ENCODE measurements around the gene FAM219A. TPM values are rescaled to one million over a fixed set of nuclear protein-coding genes. Genes with fewer than 3 reads are reported as not detected.
"Not testable (repeated sequence)": the region's sequence is repeated elsewhere in the genome, so short reads cannot be mapped to it uniquely, and the experiment has no call there.

FAM219A gene
- polyA plus RNA-seq, 3 donors from 2014 or later = 0.25 to 2.6 (median 1.6) TPM

DNA sequence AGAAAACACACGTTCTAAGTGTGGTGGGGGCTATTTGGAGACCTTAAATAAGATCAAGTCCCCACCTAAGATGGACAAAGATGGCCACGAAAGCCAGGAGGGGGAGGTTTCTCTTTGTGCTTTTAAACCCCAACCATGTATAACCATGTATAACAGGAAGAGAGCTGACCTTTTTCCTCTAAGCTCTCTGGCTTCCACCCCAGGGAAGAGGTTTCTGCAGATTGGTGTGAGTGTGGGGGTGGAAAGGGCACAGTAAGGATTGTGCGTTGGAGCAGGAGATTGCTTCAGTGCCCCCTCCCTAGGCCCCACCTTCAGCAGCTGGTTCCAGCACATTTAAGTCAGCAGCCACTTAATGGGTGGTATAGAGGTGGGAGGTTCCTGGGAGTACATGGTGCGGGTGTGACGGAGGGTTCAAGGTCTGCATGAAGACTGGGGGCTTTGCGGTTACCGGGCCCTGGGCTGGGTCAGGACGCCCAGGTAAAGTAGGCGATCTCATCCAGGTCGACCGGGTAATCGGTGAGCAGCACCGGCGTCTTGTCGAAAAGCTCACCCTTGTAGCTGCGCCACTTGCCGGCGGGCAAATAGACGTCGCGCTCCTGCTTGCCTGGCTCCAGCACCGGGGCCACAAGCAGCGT lies 87.9 kb downstream of the FAM219A start:
- H3K27ac Mint-ChIP-seq = no peak overlapping the region
- peaks cover 0 to under 1% (median 0%) of the 10 kb centered on the region in 3 donors for H3K27me3 Mint-ChIP-seq (ENCODE audit: low read depth in 3 of 3)
- DNase-seq = no peak
- H3K4me3 Mint-ChIP-seq = peak overlapping the region in 3 of 5 donors; percentile 10 to 67 (median 62)
- H3K36me3 Mint-ChIP-seq = peaks cover 0 to 10% (median 9%) of the 10 kb centered on the region in 3 donors
- H3K4me1 Mint-ChIP-seq = peaks cover 4 to 5% of the 10 kb centered on the region in 2 donors
- H3K9me3 Mint-ChIP-seq = no peaks in the 10 kb centered on the region

DNA sequence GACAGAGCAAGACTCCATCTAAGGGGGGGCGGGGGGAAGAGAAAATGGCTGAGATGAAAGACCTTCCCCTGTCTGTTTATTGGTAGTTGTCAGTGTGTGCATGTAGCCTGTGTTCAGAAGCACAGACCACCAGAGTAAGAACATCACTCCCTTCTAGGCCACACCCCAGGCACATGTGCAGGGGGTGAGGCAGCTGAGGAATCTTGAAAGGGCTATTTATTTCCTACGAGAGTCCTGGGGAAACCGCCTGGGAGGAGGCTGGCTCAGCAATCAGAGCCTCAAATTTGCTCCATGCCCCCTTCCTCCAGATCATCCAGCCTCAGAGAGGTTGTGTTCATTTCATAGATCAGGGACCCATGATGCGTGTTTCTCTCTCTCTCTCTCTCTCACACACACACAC lies 88.7 kb downstream of the FAM219A start:
- peaks cover 0 to 1% of the 10 kb centered on the region in 2 donors for H3K4me1 Mint-ChIP-seq
- peak overlapping the region in 1 of 6 donors; percentile 8 for H3K27ac Mint-ChIP-seq
- no peak overlapping the region for H3K4me3 Mint-ChIP-seq
- DNase-seq = no peak
- peaks cover 0 to 10% (median 9%) of the 10 kb centered on the region in 3 donors for H3K36me3 Mint-ChIP-seq
- peaks cover 0 to 1% (median 0%) of the 10 kb centered on the region in 3 donors for H3K27me3 Mint-ChIP-seq (ENCODE audit: low read depth in 3 of 3)
- H3K9me3 Mint-ChIP-seq = no peaks in the 10 kb centered on the region

DNA sequence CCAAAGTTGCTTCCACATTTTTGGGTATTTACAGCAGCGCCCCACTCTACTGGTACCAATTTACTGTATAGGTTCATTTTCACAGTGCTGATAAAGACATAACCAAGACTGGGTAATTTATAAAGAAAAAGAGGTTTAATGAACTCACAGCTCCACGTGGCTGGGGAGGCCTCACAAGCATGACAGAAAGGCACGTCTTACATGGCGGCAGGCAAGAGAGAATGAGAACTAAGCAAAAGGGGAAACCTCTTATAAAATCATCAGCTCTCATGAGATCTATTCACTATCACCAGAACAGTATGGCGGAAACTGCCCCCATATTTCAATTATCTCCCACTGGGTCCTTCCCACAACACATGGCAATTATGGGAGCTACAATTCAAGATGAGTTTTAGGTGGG lies 89.6 kb downstream of the FAM219A start:
- H3K4me3 Mint-ChIP-seq; H3K27ac Mint-ChIP-seq; H3K27me3 Mint-ChIP-seq (ENCODE audit: low read depth in 3 of 3); H3K9me3 Mint-ChIP-seq; H3K4me1 Mint-ChIP-seq; DNase-seq: not testable (repeated sequence)
- peaks cover 0 to 13% (median 13%) of the 10 kb centered on the region in 3 donors for H3K36me3 Mint-ChIP-seq

DNA sequence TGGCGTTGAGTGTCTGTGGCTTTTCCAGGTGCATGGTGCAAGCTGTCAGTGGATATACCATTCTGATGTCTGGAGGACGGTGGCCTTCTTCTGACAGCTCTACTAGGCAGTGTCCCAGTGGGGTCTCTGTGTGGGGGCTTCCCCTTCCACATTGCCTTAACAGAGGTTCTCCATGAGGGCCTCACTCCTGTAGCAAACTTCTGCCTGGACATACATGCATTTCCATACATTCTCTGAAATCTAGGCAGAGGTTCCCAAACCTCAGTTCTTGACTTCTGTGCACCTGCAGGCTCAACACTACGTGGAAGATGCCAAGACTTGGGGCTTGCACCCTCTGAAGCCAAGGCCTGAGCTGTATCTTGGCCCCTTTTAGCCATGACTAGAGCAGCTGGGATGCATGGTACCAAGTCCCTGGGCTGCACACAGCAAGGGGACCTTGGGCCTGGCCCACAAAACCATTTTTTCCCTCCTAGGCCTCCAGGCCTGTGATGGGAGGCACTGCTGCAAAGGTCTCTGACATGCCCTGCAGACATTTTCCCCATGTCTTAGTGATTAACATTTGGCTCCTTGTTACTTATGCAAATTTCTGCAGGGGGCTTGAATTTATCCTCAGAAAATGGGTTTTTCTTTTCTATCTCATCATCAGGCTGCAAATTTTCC lies 90.5 kb downstream of the FAM219A start:
- not testable (repeated sequence) for H3K27me3 Mint-ChIP-seq (ENCODE audit: low read depth in 3 of 3); H3K27ac Mint-ChIP-seq; DNase-seq; H3K9me3 Mint-ChIP-seq; H3K4me1 Mint-ChIP-seq; H3K4me3 Mint-ChIP-seq
- H3K36me3 Mint-ChIP-seq = peaks cover 0 to 14% (median 13%) of the 10 kb centered on the region in 3 donors

DNA sequence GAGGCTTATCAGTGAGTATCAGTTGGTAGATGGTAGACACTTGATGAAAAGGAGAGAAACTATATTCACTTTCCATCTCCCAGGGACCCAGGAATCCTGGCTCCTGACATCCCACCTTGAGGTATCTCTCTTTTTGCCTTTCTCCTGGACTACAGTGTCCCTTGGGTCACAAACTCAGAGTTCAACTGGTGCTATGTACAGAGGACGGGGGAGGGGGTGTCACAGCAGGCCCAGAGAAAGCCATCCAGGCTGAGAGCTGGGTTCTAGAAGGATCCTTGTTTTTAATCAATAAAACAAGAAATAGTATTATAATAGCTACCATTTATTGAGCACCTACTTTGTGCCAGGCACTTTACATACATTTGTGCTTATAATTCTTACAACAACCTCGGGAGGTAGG lies 92.0 kb downstream of the FAM219A start:
- Mint-ChIP-seq H3K36me3 (peaks cover 0 to 14% (median 13%) of the 10 kb centered on the region in 3 donors), H3K27ac (no peak overlapping the region), H3K4me1 (peaks cover 0 to 1% of the 10 kb centered on the region in 2 donors), H3K27me3 (ENCODE audit: low read depth in 3 of 3) (peaks cover 0 to 2% (median 1%) of the 10 kb centered on the region in 3 donors), H3K4me3 (no peak overlapping the region), H3K9me3 (no peaks in the 10 kb centered on the region)
- DNase-seq = no peak

DNA sequence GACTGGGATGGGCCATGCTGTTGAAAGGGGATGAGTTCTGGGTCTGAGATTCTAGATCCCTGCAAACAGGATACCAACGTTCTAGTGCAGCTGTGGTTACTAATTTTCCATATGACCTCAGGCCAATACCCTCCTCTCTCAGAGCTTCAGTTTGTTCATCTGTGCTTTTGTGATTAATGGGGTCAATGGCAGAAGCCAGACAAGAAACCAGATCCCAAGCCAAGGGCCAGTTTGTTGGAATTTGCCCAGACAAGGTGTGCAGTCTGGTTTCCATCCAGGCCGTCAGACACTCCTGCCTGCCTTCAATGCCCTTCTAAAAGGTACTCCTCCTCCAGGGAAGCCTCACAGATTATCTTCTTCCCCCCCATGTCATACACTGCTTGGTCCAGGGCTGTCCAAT lies 93.1 kb downstream of the FAM219A start:
- no peaks in the 10 kb centered on the region for H3K9me3 Mint-ChIP-seq
- no peak overlapping the region for H3K27ac Mint-ChIP-seq
- H3K36me3 Mint-ChIP-seq = peaks cover 0 to 14% (median 13%) of the 10 kb centered on the region in 3 donors
- peaks cover 0 to 1% of the 10 kb centered on the region in 2 donors for H3K4me1 Mint-ChIP-seq
- DNase-seq = no peak
- H3K4me3 Mint-ChIP-seq = no peak overlapping the region
- H3K27me3 Mint-ChIP-seq (ENCODE audit: low read depth in 3 of 3) = peaks cover 0 to 2% (median 1%) of the 10 kb centered on the region in 3 donors

DNA sequence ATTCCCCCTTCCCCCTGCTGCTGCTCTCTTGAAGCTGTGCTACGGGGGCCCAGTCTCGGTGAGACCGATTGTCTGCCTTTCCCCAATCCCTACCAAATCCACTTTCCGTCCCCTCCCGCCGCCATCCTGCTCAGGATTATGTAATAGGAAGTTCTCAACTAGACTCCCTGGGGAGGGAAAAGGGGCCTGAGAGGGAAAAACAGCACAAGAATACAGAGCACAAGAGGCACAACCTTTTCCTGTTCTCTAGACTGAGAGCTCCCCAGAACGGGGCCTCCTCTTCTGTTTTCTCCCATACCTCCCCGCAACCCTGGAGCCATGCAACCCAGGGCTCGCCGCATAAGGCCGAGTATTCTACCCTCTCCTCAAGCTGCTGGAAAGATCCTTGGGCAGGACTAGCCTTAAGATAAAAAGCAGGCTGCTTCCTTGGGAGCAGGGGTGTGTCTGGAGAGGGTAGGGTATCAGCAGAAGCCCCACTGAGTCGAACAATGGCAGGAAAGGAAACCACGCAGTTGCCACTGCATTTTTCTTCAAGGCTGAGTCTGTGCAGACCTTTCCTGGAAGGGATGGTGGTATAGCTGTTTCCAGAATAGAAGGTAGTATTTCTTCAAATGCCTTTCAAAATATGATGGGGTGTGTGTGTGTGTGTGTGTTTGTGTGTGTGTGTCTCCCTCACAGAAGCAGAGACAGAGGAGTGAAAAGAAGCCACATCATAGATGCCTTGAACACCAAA lies 94.6 kb downstream of the FAM219A start:
- no peak overlapping the region for H3K4me3 Mint-ChIP-seq
- no peaks in the 10 kb centered on the region for H3K4me1 Mint-ChIP-seq
- DNase-seq = no peak
- H3K27ac Mint-ChIP-seq = no peak overlapping the region
- peaks cover 0 to 12% (median 11%) of the 10 kb centered on the region in 3 donors for H3K36me3 Mint-ChIP-seq
- H3K27me3 Mint-ChIP-seq (ENCODE audit: low read depth in 3 of 3) = peaks cover 0 to 2% (median 1%) of the 10 kb centered on the region in 3 donors
- no peaks in the 10 kb centered on the region for H3K9me3 Mint-ChIP-seq

DNA sequence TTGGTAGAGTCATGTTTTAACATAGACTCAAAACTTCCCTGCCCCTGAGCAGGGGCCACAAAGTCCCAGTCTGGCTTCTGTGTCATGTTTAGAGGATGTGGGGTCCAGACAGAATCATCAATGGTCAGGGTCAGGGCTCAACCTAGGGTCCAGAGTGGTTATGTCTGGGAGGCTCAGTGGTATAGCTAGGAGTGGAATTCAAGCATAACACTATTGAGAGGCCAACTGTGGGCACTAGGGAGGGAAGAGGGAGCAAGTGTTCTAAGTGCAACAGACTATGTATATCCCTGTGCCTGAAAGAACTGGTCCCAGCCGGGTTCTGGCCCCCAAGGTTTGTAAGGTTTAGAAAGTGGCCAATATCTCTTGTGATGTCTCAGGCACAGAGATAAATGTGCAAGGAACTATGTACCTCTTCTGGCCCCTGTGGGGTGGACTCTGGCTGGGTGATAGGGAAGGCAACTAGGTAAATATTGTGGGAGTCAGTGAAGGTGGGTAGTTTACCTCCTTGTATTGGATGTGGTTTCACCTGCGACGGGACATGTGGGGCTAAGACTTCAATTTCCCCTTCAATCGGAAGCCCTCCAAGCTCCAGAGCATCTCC lies 95.7 kb downstream of the FAM219A start:
- Mint-ChIP-seq H3K4me3 (no peak overlapping the region), H3K36me3 (peaks cover 0 to 12% (median 9%) of the 10 kb centered on the region in 3 donors), H3K9me3 (no peaks in the 10 kb centered on the region), H3K27ac (peak overlapping the region in 1 of 6 donors; percentile 45), H3K27me3 (ENCODE audit: low read depth in 3 of 3) (peaks cover 0 to 2% (median 1%) of the 10 kb centered on the region in 3 donors), H3K4me1 (no peaks in the 10 kb centered on the region)
- no peak for DNase-seq

DNA sequence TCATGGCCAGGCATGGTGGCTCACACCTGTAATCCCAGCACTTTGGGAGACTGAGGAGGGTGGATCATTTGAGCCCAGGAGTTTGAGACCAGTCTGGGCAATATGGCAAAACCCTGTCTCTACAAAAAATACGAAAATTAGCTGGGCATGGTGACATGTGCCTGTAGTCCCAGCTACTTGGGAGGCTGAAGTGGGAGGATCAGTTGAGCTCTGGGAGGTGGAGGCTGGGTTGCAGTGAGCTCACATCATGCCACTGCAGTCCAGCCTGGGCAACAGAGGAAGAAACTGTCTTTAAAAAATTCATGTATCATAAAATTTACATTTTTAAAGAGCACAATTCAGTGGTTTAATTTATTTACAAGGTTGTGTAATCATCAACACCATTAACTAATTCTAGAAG lies 105.4 kb downstream of the FAM219A start:
- not testable (repeated sequence) for H3K4me1 Mint-ChIP-seq; H3K4me3 Mint-ChIP-seq; H3K27me3 Mint-ChIP-seq (ENCODE audit: low read depth in 3 of 3); H3K27ac Mint-ChIP-seq; DNase-seq
- H3K9me3 Mint-ChIP-seq = peaks cover 4 to 12% (median 6%) of the 10 kb centered on the region in 6 donors
- H3K36me3 Mint-ChIP-seq = peaks cover 12 to 27% (median 27%) of the 10 kb centered on the region in 3 donors

DNA sequence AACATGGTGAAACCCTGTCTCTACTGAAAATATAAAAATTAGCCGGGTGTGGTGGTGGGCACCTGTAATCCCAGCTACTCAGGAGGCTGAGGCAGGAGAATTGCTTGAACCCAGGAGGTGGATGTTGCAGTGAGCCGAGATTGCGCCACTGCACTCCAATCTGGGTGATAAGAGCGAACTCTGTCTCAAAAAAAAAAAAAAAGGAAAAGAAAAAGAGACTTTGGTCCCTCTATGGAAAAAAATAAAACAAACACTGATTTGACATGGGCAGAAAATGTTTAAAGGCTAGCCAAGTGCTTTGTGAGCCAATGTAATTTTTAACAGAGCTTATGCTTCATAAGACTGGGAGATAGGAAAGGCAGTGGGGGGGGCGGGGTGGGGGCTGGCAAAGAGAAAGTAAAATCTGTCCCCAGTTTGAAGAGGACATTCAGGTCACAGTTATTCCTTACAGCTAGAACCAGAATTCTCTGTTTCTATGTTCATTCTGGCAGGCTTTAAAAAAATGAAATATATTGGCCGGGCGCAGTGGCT lies 106.2 kb downstream of the FAM219A start:
- peaks cover 12 to 23% (median 20%) of the 10 kb centered on the region in 3 donors for H3K36me3 Mint-ChIP-seq
- H3K4me1 Mint-ChIP-seq; H3K27ac Mint-ChIP-seq; H3K4me3 Mint-ChIP-seq; DNase-seq; H3K27me3 Mint-ChIP-seq (ENCODE audit: low read depth in 3 of 3): not testable (repeated sequence)
- H3K9me3 Mint-ChIP-seq = peaks cover 4 to 12% (median 6%) of the 10 kb centered on the region in 6 donors

DNA sequence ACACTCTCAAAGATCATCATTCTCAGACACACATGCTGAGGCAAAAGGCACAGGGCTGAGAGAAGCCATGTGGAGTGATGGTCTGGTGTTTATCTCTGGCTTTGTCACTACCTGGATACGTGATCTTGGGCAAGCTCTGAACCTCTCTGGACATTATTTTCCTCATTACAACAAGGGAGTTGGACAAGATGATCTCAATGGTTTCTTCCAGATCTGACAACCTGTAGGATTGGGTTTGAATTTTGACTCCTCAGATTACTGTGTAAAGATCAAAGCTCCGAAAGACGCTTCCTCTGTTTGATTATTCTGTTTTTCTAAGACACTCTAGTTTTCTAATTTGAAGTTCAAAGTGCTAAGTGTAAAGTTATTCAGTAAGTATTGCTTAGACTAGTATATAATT lies 109.0 kb downstream of the FAM219A start:
- Mint-ChIP-seq H3K27ac (no peak overlapping the region), H3K4me3 (no peak overlapping the region), H3K9me3 (no peaks in the 10 kb centered on the region), H3K27me3 (ENCODE audit: low read depth in 3 of 3) (peaks cover 0 to 2% (median 0%) of the 10 kb centered on the region in 3 donors), H3K36me3 (peaks cover 5 to 14% (median 11%) of the 10 kb centered on the region in 3 donors), H3K4me1 (no peaks in the 10 kb centered on the region)
- DNase-seq = no peak
